K562 (cell line): ENCODE results near the gene LRRC71. TPM values are rescaled to one million over a fixed set of nuclear protein-coding genes. Genes with fewer than 3 reads are reported as not detected.
A peak's percentile ranks its signal among the peaks of the same experiment; 100 is the strongest.

Experiments
- CBX3 ChIP-seq, 2 experiments: IDR thresholded peaks; 1 replicate in 1 of 2; 2 replicates in 1 of 2; pipeline ENCODE4 v1.6.1; 2012; ENCODE audit warnings: inconsistent platforms in 2 of 2, low read length in 2 of 2, borderline replicate concordance in 1 of 2, control low read depth in 1 of 2
- CREM ChIP-seq: IDR thresholded peaks from 2 replicates; pipeline ENCODE4 v1.6.1; 2014; ENCODE audit warnings: antibody characterized with exemption, low read depth
- DMBX1 ChIP-seq: fragments of 250-450 bp; sonication (Bioruptor Pico); IDR thresholded peaks from 2 replicates; pipeline ENCODE4 v1.8.0; 2022; ENCODE audit warnings: inconsistent platforms, mild to moderate bottlenecking, moderate library complexity, borderline replicate concordance
- IRF2 ChIP-seq: sonication (generic); formaldehyde crosslinking; IDR thresholded peaks from 2 replicates; pipeline ENCODE4 v1.8.1; 2022; ENCODE audit warnings: mild to moderate bottlenecking, missing genetic modification reagents
- KDM1A ChIP-seq, 2 experiments: fragments of 450-650 bp; IDR thresholded peaks; 2 replicates each; pipeline ENCODE4 v1.6.1; 2016; ENCODE audit warnings: mild to moderate bottlenecking in 2 of 2
- PHF20 ChIP-seq: fragments of 450-650 bp; IDR thresholded peaks from 2 replicates; pipeline ENCODE4 v1.6.1; 2018; ENCODE audit not compliant: partially characterized antibody
- POU5F1 ChIP-seq: fragments of 150-350 bp; IDR thresholded peaks from 2 replicates; pipeline ENCODE4 v1.6.1; 2014; ENCODE audit warnings: borderline replicate concordance, low read length, low read depth, mild to moderate bottlenecking; ENCODE audit not compliant: partially characterized antibody
- RFX7 ChIP-seq: fragments of 250-450 bp; sonication (Bioruptor Pico); IDR thresholded peaks from 2 replicates; pipeline ENCODE4 v1.5.1; 2021; ENCODE audit warnings: mild to moderate bottlenecking
- SP1 ChIP-seq: sonication (generic); formaldehyde crosslinking; IDR thresholded peaks from 2 replicates; pipeline ENCODE4 v1.8.1; 2022; ENCODE audit warnings: mild to moderate bottlenecking, missing genetic modification reagents
- ZNF197 ChIP-seq: fragments of 200-800 bp; sonication (Bioruptor generic); IDR thresholded peaks from 2 replicates; pipeline ENCODE4 v1.6.1; 2016; ENCODE audit warnings: low read depth, missing genetic modification characterization, missing compliant biosample characterization
- polyA plus RNA-seq, 8 experiments: library from polyadenylated mRNA; depleted of rRNA in 4 of 8; stranded (reverse) in 5 of 8; unstranded in 3 of 8; fragments of >200 nt; fragmentation: Nextera tagmentation in 2 of 8; fragmentation: Illumina TruSeq in 1 of 8; extraction: Ambion mirVana in 2 of 8; extraction: Trizol in 1 of 8; gene quantifications; 2 replicates each; pipeline versions ENCODE4 v1.2.1 to v1.2.3, GENCODE V29; 2011 to 2014; ENCODE audit warnings: inconsistent platforms in 1 of 8, missing spikeins in 1 of 8
- total RNA-seq, 7 experiments: library from RNA; depleted of rRNA in 6 of 7; stranded (reverse); fragments of >200 nt in 6 of 7; fragmentation: Illumina TruSeq in 2 of 7; extraction: Trizol in 2 of 7; gene quantifications; 2 replicates each; pipeline versions ENCODE4 v1.2.1 to v1.2.3, GENCODE V29; 2011 to 2021; ENCODE audit warnings: low replicate concordance in 1 of 7
- TF ChIP-seq, protein P1 (sequence below), 3 experiments: IDR thresholded peaks in 2 of 3; conservative IDR thresholded peaks in 1 of 3; 2 replicates each; pipeline ENCODE4 v1.5.1; 2011 to 2012; ENCODE audit warnings: low read length in 3 of 3, mild to moderate bottlenecking in 3 of 3, control low read depth in 2 of 3, improper control_type of control experiment in 1 of 3, inconsistent platforms in 1 of 3, low read depth in 1 of 3, mixed read lengths in 1 of 3, moderate library complexity in 1 of 3; ENCODE audit not compliant: insufficient read depth in 2 of 3
- TF ChIP-seq, protein P2 (sequence below): fragments of 200-800 bp; sonication (Bioruptor generic); IDR thresholded peaks from 2 replicates; pipeline ENCODE4 v1.6.1; 2017; ENCODE audit warnings: missing genetic modification characterization, missing compliant biosample characterization
- TF ChIP-seq, protein P3 (sequence below): IDR thresholded peaks from 2 replicates; pipeline ENCODE4 v1.6.1; 2011; ENCODE audit not compliant: insufficient read length; ENCODE audit errors: extremely low read depth
- TF ChIP-seq, protein P4 (sequence below): sonication (generic); formaldehyde crosslinking; IDR thresholded peaks from 2 replicates; pipeline ENCODE4 v1.8.0; 2023; ENCODE audit warnings: mild to moderate bottlenecking, missing genetic modification reagents
- TF ChIP-seq, protein P5 (sequence below): fragments of 200-800 bp; sonication (Bioruptor generic); IDR thresholded peaks from 2 replicates; pipeline ENCODE4 v1.6.1; 2017; ENCODE audit warnings: missing genetic modification characterization, missing compliant biosample characterization

Gene LRRC71
- total and polyA plus RNA-seq, 9 of the 15 experiments (the other 6 are each of a cell fraction or from before 2014, with no cell fraction given), result 0.06 to 1.2 (median 0.51) TPM; not detected in 1

DNA sequence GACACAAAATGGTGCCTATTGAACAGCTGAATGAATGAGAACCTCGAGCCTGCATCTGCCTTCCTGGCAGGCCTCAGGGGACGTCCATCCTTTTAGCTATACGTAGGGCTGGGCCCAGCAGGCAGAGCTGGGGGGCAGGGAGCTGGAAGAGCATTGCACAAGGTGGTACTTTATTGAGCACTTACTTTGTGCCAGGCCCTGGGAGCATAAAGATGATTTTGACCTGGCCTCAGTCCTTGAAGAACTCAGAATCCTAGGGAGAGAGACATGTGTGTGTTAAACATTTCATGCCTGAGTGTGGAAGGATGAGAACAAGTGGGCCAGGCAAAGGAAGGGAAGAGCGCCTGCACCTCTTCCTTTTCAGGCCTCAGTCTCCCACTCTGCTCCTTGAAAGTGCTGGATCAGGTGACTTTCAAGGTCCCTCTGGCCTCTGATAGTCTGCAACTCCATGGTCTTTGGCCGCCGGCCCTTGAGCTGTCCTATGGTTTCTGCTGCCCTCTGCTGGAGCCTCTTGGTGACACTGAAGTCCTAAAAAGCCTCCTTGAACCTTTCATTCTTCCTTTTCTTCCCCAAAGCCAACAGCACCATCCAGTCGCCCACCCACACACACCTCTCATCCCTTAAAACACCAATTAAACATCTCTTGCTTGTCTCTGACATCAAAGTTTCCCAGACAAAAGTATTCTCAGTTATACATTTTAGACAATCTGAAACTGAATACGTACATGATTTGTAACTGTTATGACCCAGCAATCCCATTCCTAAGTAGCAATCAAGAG, 30.4 kb upstream of the LRRC71 start (continued):
- peak; percentile 54; the same call in 1 of the 2 replicates for TF ChIP-seq ZNF197 (CRISPR knock-in tag)
- TF ChIP-seq, protein P1, sequence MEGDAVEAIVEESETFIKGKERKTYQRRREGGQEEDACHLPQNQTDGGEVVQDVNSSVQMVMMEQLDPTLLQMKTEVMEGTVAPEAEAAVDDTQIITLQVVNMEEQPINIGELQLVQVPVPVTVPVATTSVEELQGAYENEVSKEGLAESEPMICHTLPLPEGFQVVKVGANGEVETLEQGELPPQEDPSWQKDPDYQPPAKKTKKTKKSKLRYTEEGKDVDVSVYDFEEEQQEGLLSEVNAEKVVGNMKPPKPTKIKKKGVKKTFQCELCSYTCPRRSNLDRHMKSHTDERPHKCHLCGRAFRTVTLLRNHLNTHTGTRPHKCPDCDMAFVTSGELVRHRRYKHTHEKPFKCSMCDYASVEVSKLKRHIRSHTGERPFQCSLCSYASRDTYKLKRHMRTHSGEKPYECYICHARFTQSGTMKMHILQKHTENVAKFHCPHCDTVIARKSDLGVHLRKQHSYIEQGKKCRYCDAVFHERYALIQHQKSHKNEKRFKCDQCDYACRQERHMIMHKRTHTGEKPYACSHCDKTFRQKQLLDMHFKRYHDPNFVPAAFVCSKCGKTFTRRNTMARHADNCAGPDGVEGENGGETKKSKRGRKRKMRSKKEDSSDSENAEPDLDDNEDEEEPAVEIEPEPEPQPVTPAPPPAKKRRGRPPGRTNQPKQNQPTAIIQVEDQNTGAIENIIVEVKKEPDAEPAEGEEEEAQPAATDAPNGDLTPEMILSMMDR (IDR thresholded peaks at IDR 0.05 in 2 of 3, conservative IDR thresholded peaks at IDR 0.05 in 1 of 3; ENCODE audit: insufficient read depth in 2 of 3, low read depth in 1 of 3, low read length in 3 of 3), result peak; percentile 89 to 95 (median 90)
- no peak for TF ChIP-seq KDM1A (IDR thresholded peaks at IDR 0.05)
- TF ChIP-seq DMBX1 (CRISPR knock-in tag), result no peak
- TF ChIP-seq POU5F1, result no peak
- peak; percentile 88 for TF ChIP-seq PHF20
- TF ChIP-seq CREM, result peak; percentile 35; the same call in 1 of the 2 replicates
- TF ChIP-seq, protein P2, sequence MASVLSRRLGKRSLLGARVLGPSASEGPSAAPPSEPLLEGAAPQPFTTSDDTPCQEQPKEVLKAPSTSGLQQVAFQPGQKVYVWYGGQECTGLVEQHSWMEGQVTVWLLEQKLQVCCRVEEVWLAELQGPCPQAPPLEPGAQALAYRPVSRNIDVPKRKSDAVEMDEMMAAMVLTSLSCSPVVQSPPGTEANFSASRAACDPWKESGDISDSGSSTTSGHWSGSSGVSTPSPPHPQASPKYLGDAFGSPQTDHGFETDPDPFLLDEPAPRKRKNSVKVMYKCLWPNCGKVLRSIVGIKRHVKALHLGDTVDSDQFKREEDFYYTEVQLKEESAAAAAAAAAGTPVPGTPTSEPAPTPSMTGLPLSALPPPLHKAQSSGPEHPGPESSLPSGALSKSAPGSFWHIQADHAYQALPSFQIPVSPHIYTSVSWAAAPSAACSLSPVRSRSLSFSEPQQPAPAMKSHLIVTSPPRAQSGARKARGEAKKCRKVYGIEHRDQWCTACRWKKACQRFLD (CRISPR knock-in tag), result no peak
- TF ChIP-seq, protein P3, sequence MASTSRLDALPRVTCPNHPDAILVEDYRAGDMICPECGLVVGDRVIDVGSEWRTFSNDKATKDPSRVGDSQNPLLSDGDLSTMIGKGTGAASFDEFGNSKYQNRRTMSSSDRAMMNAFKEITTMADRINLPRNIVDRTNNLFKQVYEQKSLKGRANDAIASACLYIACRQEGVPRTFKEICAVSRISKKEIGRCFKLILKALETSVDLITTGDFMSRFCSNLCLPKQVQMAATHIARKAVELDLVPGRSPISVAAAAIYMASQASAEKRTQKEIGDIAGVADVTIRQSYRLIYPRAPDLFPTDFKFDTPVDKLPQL, result no peak
- TF ChIP-seq RFX7 (CRISPR knock-in tag), result no peak
- peak in 1 of 2 experiments; percentile 41; a peak in 1 of 3 replicates for TF ChIP-seq CBX3 (IDR thresholded peaks at IDR 0.05; ENCODE audit: borderline replicate concordance in 1 of 2, low read length in 2 of 2)
- TF ChIP-seq, protein P4, sequence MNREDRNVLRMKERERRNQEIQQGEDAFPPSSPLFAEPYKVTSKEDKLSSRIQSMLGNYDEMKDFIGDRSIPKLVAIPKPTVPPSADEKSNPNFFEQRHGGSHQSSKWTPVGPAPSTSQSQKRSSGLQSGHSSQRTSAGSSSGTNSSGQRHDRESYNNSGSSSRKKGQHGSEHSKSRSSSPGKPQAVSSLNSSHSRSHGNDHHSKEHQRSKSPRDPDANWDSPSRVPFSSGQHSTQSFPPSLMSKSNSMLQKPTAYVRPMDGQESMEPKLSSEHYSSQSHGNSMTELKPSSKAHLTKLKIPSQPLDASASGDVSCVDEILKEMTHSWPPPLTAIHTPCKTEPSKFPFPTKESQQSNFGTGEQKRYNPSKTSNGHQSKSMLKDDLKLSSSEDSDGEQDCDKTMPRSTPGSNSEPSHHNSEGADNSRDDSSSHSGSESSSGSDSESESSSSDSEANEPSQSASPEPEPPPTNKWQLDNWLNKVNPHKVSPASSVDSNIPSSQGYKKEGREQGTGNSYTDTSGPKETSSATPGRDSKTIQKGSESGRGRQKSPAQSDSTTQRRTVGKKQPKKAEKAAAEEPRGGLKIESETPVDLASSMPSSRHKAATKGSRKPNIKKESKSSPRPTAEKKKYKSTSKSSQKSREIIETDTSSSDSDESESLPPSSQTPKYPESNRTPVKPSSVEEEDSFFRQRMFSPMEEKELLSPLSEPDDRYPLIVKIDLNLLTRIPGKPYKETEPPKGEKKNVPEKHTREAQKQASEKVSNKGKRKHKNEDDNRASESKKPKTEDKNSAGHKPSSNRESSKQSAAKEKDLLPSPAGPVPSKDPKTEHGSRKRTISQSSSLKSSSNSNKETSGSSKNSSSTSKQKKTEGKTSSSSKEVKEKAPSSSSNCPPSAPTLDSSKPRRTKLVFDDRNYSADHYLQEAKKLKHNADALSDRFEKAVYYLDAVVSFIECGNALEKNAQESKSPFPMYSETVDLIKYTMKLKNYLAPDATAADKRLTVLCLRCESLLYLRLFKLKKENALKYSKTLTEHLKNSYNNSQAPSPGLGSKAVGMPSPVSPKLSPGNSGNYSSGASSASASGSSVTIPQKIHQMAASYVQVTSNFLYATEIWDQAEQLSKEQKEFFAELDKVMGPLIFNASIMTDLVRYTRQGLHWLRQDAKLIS (CRISPR knock-in tag), result no peak
- TF ChIP-seq, protein P5, sequence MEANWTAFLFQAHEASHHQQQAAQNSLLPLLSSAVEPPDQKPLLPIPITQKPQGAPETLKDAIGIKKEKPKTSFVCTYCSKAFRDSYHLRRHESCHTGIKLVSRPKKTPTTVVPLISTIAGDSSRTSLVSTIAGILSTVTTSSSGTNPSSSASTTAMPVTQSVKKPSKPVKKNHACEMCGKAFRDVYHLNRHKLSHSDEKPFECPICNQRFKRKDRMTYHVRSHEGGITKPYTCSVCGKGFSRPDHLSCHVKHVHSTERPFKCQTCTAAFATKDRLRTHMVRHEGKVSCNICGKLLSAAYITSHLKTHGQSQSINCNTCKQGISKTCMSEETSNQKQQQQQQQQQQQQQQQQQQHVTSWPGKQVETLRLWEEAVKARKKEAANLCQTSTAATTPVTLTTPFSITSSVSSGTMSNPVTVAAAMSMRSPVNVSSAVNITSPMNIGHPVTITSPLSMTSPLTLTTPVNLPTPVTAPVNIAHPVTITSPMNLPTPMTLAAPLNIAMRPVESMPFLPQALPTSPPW, result no peak
- no peak for TF ChIP-seq IRF2 (CRISPR knock-in tag)
- peak; percentile 38; the same call in 1 of the 2 replicates for TF ChIP-seq SP1 (CRISPR knock-in tag)
